Panc1 (cell line): ENCODE data around the gene RADIL.
"Not testable (repeated sequence)": the region's sequence is repeated elsewhere in the genome, so short reads cannot be mapped to it uniquely, and the experiment has no call there.

Source experiments
- CTCF ChIP-seq: fragments of 450-650 bp; IDR thresholded peaks from 2 replicates; pipeline ENCODE4 v1.5.1; 2017; ENCODE audit warnings: mild to moderate bottlenecking
- POLR2AphosphoS5 ChIP-seq: IDR thresholded peaks from 2 replicates; pipeline ENCODE4 v1.6.1; 2012; ENCODE audit warnings: mild to moderate bottlenecking, low read depth, low read length, moderate library complexity

GRCh38 chr7:4802577-4802976, 80.9 kb downstream of the RADIL start:
- not testable (repeated sequence) for TF ChIP-seq CTCF, POLR2AphosphoS5
